DMS53 treated with DMSO at 0.1 percent for 48 hours (cell line): Measurements from ENCODE around the gene DNAI2.

Experiments used
- DNase-seq: peaks from one replicate; lab custom pipeline; 2025; ENCODE audit not compliant: unreplicated experiment; lab: John Stamatoyannopoulos, UW

The DNAI2 gene

DNA sequence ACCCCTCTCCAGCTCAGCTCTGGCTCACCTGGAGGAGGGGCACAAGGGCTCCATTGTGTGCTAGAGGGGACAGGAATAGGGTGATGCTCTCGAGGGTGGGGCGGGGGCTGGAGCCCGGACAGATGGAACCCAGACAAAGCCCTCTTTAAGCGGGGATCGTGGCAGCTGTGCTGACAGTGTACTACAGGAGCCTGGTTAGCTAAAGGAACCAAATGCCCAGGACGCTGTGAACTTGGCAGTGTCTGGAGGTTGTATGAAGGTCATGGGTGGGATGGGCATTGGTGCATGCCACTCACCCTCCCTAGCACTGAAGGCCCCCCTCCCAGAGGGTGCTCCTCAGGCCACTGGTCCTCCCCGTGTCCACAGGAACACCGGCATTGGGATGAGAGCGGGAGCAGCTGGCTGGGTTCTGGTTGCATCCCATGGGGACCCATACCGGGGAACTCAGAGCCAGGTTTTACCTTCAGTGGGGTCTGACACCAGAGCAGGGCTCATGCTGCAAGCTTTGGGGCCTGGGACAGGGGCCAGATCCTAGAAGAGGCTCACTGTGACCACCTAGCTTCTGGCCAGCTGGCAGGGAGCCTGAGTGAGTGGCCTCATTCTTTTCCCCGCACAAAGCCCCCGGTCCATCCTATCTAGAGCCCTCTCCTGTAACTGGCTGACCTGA, 63.9 kb downstream of the DNAI2 start:
- DNase-seq = peak; percentile 31

DNA sequence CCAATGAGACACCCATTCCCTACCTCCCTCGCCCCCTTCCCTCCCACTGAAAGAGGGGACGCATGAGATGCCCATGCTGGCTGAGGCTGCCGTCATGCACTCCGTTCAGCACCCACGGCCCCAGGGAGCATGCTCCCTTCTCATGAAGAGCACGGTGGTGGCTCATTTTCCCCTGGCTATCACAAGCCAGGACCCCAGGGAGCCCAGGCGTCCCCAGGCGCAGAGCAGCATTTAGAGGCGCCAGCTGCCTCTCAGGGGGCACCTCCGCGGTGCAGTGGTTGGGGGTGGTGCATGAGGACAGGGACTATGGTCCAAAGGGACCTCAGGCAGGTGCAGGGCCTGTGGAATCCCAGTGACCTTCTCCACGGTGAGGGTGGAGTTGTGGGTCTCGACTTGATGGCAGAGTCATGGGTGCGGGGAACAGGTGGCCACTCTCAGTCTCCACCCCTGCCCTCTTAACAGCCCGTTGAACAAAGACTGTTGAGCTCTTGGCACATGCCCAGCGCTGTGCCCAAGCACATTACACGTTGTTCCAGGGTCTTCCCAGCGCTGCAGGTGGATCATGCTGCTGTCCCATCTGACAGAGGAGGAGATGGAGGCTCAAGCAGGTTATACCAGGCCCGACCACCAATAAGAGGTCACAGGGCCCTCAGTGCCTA, 65.6 kb downstream of the DNAI2 start:
- DNase-seq = peak; percentile 83

DNA sequence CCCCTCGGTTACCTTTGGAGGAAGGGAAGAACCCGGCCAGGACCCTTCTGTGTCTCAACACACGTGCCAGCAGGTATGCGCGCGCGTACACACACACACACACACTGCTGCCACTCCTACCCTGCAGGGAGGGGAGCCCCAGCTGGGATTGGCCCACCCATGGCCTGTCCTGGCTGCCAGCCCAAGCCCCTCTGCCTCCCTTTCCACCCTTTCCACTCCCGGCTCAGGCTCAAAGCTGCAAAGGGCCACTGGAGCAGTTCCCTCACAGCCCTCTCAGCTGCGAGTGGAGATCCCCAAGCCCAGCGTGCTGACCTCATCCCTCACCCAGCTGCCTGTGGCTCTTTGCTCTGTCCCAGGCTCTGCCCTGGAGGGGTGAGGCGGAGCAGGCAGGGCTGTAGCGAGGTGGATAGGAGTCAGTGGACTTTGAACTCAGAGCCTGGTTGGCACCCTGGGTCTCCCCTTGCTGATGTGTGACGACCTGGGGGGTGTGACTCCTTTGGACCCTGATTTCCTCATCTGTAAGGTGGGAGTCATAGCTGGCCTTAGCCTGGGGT, 66.5 kb downstream of the DNAI2 start:
- DNase-seq = peak; percentile 65

DNA sequence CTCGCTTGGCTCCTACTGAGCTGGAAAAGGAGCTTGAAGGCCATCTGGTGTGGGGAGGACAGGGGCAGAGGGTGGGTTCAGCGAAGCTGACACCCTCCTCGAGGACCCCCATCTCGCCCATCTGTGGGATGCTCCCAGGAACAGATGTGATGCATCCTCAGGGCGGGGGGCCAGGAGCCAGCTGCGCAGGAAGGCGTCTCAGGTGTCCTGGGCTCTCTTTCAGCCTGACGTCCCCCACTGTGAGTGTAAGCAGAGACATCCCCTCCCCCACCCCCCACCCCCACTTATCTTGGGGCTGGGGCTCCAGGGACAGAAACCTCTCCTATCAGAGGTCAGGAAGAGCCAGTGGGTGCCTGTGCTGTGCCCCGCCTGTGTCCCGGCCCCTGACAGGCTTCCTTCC, 68.2 kb downstream of the DNAI2 start:
- no peak for DNase-seq

DNA sequence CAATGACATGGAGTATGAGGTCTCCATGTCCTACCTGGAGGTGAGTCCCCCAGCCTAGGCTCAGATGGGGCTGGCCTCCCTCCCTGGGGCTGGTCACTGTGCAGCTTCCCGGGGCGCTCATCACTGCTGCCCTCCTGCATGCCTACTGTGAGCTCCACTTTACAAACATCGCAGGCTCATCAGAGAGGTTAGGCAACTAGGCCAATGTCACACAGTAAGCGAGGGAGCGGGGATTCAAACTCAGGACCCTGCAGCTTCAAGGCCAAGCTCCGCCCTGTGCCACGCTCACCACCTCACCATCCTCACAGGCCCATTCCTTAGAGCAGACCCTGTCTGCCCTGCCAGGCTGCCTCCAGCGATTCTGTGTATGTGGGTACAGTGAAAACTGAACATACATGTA, 69.1 kb downstream of the DNAI2 start:
- DNase-seq = no peak

DNA sequence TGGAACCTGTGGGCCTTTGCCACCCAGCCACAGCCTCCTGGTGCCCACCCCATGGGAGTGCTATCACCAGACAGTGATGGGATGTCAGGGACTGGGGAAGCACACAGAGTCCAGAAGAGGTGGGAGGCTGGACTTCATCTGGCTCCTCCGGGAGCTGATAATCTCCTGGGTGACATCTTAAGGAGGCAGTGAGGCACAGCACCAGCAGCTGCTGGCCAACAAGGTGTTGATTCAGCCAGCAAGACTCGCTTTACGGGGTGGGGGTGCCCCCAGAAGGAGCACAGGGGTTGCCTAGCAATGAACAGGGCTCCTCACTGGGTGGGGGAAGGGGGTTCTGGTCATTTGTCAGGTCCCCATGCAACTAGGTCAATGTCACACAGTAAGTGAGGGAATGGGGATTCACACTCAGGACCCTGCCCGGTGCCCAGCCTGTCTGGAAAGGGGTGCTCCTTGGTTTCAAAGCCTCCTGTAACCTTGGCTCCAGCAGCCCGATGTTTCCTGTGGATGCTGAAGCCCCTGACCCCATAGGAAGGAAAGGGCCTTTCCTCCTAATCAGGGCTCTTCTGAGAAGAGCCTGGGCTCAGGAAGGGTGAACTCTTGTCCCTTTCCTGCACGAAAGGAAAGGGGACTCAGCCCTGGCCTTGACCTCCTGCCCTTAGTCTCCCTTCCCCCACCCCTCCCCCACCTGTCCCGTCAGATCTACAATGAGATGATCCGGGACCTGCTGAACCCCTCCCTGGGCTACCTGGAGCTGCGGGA, 69.7 kb downstream of the DNAI2 start:
- DNase-seq = no peak

DNA sequence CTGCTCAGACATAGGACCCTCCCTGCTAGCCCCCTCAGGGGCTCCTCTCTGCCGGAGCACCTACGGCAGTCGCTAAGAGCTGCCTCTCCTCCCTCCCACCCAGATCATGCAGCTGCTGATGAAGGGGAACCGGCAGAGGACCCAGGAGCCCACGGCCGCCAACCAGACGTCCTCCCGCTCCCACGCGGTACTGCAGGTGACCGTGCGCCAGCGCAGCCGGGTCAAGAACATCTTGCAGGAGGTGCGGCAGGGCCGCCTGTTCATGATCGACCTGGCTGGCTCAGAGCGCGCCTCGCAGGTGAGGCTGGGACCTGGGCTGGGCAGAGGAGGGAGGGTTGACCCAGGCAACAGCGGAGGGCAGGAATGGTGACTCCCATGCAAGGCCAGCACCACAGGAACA, 70.6 kb downstream of the DNAI2 start:
- no peak for DNase-seq

DNA sequence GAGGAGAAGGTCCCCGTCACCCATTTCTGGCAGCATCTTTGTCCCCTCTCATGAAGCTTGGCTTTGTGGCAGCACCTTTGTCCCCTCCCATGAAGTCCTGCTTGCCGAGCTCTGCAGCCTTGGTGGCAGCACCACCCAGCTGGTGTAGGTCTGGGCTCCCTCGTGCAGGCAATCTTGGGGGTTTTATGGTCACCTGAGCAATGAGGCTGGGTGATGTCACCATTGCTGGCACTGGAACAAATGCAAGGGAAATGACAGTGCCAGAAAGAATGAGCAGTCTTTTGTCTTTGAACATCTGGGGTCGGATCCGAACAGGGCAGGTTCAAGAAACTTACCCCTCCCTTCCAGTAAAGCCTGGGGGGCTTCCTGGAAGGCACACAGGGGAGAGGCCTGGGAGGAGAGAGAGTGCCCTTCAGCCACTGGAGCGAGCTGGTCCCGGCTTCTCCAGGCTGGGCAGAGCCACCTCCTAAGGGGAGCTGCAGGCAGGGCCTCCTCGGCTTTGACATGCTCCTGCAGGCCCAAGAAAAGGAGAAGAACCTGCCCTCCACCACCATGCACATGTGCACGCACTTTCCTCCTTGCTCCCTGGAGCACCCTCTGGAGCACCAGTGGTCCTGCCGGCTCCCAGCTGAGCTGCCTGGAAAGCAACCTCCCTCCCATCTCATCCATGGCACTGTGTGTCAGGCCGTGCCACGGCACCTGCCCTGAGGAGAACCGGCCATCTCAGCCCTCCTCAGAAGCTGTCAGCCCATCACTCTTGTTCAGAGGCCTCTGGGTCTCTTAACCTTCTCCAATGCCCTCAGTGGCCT, 71.6 kb downstream of the DNAI2 start:
- no peak for DNase-seq

DNA sequence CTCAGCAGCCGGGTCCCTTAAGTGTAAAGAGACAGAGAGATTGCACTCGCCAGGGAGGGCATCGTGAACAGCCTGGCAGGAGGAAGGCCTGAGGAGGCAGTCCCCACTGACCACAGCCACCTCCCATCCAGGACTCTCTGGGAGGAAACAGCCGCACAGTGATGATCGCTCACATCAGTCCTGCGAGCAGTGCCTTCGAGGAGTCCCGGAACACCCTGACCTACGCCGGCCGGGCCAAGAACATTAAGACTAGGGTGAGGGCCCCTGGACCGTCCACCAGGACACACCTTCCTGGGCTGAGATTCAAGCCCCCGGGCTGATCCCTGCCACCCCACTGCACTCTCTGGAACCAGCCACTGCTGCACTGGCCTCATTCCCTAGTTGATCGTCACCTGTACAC, 73.6 kb downstream of the DNAI2 start:
- DNase-seq = no peak

DNA sequence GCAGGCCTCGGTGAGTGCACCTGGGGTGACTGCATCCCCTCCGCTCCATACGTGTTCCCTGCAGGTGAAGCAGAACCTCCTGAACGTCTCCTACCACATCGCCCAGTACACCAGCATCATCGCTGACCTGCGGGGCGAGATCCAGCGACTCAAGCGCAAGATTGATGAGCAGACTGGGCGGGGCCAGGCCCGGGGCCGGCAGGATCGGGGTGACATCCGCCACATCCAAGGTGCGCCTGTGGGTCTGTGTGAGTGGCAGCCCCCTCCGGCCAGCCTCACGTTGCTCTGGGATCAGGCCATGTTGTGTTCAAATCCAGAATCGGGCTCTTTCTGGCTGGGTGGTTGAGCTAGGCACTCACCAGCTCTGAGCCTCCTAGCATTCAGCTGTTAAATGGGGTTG, 75.1 kb downstream of the DNAI2 start:
- DNase-seq = no peak

DNA sequence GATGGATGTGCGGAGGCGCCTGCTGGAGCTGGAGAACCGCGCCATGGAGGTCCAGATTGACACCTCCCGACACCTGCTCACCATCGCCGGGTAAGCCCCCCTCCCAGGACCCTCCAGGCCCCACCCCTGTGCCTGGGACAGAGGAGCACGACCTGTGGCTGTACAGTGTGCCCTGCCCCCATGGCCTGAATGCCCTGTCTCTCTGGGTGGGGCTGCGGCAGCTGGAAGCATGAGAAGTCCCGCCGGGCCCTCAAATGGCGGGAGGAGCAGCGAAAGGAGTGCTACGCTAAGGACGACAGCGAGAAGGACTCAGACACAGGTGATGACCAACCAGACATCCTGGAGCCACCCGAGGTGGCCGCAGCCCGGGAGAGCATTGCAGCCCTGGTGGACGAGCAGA, 76.5 kb downstream of the DNAI2 start:
- no peak for DNase-seq

DNA sequence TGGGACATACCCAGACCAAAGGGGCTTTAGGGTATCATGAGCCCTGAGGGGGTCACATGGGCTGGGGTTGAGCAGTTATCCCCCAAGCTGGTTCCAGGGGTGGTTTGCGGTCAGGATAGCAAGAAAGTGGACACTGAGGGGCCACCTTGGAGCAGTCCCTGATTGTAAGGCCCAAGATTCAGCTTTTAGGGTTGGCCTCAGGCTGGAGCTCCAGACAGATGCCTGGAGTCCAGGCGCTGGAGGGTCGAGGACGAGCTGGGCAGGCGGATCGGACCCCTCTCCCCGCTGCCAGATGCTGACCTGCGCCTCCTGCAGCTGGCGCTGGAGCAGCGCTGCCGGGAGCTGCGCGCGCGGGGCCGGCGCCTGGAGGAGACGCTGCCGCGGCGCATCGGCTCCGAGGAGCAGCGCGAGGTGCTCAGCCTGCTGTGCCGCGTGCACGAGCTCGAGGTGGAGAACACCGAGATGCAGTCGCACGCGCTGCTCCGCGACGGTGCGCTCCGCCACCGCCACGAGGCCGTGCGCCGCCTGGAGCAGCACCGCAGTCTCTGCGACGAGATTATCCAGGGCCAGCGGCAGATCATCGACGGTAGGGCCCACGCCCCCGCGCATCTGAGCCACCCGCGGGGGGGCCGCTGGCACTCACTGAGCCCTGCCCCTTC, 77.6 kb downstream of the DNAI2 start:
- no peak for DNase-seq

DNA sequence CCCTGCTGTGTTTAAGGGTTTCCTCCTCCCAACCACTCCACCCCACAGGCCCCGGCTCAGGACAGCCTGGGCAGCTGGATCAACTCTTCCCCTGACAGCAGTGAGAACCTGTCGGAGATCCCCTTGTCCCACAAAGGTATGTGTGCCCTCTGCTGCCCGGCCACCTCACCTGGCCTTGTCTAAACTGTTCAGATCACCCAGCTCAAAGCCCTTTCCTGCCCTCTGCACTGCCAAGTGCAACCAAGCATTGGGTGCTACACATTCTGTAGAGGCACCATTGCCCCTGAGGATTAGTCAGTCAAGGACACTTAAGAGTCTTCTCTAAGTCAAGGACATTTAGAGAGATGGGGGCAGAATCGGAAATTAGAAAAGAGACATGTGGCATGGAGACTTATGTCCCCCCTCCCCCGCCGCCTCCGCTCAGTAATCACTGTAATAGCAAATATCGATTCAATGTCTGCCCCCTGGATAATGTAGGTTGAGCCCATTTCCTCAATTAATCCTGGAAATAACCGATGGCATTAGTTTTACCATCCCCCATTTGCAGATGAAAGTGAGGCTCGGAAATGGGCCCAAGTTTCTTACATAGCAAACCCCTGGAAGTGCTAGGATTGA, 79.5 kb downstream of the DNAI2 start:
- no peak for DNase-seq

DNA sequence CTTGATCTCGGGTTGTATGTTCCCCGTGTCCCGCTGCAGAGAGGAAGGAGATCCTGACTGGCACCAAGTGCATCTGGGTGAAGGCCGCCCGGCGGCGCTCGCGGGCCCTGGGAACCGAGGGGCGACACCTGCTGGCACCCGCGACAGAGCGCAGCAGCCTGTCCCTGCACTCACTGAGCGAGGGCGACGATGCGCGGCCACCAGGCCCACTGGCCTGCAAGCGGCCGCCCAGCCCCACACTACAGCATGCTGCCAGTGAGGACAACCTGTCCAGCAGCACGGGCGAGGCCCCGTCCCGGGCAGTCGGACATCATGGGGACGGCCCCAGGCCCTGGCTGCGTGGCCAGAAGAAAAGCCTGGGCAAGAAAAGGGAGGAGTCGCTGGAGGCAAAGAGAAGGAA, 80.1 kb downstream of the DNAI2 start:
- DNase-seq = no peak

DNA sequence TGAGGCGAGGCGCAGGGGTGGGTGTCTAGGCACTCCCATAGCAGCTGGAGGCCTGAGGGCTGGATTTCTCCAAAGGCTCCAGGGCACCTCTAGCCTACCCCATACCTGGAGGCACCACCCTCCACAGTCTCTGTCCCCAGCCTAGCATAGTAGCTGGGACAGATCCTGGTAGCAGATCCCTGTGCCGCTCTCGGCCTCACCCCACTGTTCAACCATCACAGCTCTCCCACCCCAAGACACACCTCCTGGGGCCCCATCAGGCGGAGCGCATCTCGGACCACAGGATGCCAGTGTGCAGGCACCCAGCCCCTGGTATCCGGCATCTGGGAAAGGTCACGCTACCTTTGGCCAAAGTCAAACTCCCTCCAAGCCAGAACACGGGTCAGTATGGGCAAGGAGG, 80.5 kb downstream of the DNAI2 start:
- DNase-seq = no peak

DNA sequence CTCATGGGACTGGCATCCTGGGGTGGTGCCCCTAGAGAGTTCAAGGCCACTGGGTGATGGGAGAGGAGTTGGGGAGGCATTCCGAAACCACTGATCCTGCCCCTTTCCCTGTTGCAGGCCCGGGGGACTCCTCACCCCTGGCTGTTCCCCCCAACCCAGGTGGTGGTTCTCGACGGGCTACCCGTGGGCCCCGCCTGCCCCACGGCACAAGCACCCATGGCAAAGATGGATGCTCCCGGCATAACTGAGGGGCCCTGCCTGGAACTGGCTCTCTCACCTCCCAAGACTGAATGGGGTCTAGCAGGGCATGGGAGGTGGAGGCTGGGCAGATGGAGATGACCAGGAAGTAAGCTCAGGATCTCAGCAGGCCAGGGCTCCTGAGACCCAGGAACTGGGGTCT, 81.0 kb downstream of the DNAI2 start:
- no peak for DNase-seq

DNA sequence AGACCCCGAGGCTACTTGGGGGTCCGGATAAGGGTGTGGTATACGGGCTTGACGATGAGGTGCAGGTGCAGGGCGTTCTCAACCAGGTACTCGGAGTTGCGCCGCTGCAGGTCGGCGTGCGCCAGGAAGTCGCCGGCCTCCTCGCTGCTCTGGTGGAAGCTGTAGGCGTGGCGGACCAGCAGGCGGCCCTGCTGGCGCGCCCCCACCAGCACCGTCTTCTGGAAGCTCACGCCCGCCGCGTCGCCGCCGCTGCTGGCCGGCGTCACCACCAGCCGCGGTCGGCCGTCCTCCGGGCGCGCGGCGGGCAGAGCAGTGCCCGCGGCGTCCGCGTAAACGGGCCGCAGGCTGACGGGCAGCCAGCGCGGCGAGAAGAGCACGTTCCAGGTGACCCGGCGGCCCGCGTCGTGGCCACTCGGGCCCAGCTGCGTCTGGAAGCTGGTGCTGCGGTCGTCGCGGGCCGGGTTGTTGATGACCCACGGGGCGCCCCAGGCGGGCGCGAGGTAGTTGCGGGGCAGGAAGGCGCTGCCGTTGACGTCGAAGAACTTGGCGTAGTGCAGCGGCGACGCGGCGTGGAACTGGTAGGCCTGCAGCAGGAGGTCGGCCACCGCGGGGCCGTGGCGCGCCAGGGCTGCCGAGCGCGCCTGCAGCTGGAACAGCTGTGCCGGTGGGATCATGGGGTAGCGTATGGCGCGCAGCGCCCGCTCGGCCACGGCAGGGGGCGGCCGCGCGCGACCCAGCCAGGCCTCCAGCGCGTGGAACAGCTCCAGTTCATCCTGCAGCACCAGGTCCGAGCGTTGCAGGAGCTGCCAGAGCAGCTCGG, 82.8 kb downstream of the DNAI2 start:
- no peak for DNase-seq

DNA sequence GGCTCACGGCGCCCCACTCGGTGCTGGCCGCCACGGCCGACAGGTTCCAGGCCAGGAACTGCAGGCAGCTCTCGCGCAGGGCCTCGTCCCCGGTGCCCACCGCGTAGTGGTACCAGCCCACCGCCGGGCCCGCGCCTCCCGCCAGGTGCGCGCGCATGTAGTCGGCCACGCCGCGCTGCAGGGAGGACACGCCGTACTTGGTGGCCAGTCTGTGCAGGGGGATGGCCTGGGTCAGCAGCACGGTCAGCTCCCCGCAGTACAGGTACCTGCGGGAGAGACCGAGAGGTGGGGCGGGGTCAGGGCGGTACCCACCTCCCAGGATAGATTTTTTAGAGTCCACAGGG, 83.4 kb downstream of the DNAI2 start:
- DNase-seq = no peak

DNA sequence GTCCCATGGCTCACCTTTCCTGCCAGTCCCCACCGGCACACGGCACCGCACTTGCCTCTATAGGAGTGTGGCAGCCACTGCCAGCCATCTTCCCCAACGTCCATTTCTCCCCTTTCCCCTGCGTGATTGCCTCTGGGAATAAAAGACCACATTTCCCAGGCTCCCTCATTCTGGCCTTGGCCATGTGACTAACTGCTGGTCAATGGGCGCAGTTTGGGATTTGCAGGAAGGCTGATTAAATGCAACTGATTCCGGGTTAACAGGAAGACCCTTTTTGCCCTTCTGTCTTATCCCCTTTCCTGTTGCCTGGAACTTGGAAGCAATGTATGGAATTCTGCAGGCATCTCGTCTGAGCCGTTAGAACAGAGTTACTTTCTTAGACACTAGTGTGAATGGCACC, 84.7 kb downstream of the DNAI2 start:
- no peak for DNase-seq

DNA sequence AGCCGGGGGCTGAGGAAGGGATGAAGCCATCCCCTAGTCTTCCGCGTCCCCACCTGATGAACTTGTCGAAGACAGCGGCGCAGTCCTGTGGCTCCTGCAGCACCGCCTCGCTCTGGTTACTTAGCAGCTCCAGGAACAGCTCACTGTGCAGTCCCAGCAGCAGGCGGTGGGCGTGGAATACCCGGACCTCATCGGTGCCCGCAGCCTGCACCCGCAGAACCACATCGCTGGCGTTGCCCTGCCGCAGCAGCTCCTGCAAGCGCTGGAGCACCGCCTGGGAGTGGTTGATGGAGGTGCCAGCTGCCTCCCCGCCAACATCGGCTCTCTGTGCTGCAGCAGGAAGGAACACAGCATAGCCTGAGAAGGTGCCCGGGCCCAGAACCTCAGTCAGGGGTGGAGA, 85.9 kb downstream of the DNAI2 start:
- DNase-seq = no peak
